Activated CD8-positive, alpha-beta memory T cell treated with anti-CD3 and anti-CD28 coated beads, Interleukin-2, amount 50 U/mL, for 4 hours (primary cell): ENCODE measurements around the gene CBLB.
A peak's percentile ranks its signal among the peaks of the same experiment; 100 is the strongest.
"Not testable (repeated sequence)": the region's sequence is repeated elsewhere in the genome, so short reads cannot be mapped to it uniquely, and the experiment has no call there.

Source experiments
- DNase-seq: peaks from one replicate; pipeline ENCODE4 v3.0.0-alpha.2; 2020

The CBLB gene

GRCh38 chr3:105747060-105747541 lies 121.7 kb downstream of the CBLB start:
- DNase-seq = no peak

GRCh38 chr3:105746231-105746996 lies 122.4 kb downstream of the CBLB start:
- DNase-seq = no peak

DNA sequence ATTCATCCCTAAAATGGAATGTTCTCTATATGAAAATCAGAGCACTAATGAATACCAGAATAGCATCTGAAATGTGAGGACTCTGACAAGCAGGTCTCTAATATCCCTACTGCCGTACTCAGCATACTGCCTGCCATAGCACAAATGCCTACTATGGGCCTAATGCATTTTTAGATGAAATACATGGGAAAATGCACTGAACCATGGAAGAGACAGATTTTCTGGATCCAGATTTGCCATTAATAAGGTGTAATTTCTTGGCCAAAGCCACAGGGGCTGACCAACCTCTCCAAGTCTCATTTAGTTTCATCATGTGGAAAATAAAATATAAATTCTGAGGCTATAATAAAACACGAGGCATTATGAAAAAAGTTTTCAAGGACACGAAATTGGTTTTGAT lies 123.8 kb downstream of the CBLB start:
- no peak for DNase-seq

- DNase-seq = no peak
These were observed 124.6 kb downstream of the CBLB start for GRCh38 chr3:105744202-105744601.

- DNase-seq = no peak
These were observed 135.5 kb downstream of the CBLB start for GRCh38 chr3:105733356-105733755.

DNA sequence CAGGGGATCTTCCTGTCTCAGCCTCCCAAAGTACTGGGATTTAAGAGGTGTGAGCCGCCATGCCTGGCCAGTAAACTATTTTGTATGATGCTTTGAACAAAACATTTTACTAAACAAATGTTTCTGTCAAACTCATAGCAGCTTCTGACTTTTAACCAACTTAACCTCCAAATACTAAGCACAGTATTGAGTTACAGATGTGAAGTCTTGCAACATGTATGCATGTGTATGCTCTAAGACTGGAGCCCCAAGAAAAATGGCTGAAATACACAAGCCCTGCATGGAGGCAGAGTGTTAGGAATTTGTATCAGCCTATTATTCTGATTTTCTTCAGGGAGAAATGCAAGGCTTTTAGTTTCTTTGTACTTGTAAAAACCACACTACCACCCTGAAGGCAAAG lies 137.1 kb downstream of the CBLB start:
- no peak for DNase-seq

DNA sequence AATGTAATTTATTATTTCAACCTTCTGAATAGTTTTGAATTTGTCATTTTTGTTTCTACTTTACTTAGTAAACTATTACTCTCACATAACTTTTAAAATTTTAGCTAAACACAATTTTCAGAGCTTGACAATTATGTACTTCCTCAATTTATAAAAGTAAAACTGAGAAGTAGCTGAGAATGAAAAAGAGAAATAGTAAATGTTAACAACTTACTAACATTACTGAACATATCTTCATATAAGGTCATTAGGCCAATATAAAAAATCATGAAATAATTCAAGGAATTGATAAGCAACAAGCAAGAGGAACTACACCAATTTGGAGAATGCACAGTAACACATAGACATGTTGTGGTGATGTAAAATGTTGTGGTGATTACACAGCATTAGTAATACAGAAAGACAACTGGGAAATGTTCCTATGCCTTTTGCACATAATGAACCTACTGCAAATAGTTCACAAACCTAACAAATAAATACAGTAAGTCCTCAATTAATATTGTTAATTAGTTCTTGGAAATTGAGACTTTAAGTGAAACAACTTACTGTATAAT lies 137.9 kb downstream of the CBLB start:
- no peak for DNase-seq

DNA sequence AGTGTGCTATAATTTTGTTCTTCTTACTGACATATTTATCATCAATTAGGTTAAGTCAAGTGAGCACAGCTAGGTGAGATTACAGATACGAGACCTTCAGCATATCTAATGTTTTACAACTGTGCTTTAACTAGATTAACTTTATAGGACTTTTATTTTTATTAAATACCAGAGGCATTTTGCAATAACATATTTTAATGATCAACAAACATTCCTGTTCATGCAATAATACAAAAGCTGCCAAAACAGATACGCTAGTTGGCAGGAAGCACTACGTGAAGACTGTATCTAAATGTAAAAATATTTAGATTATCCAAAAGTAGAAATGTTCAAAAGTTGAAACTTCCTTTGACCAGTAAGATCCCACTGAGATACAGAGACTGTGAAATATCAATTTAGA lies 139.1 kb downstream of the CBLB start:
- DNase-seq = no peak

DNA sequence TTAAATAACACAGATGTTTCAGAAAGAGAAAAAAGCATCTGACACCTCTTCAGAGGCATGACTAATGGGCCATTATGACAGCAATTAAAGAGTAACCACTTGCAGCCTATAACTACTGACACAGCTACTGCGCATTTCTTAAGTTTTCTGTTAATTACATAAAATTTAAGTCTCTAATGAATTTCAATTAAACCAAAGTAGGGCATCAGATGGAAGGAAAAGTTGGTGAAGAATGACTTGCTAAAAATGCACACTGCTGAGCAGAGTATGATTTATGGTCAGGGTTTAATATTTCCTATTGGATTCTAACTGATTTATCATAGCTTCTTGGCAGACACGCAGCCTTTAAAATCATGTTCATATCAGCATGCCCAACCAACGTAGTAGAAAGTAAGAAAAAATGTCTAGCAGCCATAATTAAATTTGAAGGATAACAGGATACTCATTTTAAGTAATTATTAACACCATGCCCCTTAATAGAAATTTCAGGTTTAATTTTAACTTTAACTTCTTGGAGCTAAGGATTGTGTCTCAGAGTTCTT lies 140.0 kb downstream of the CBLB start:
- no peak for DNase-seq

GRCh38 chr3:105727036-105727435 lies 141.8 kb downstream of the CBLB start:
- DNase-seq = not testable (repeated sequence)

- no peak for DNase-seq
These were observed 145.8 kb downstream of the CBLB start for GRCh38 chr3:105722943-105723556.

DNA sequence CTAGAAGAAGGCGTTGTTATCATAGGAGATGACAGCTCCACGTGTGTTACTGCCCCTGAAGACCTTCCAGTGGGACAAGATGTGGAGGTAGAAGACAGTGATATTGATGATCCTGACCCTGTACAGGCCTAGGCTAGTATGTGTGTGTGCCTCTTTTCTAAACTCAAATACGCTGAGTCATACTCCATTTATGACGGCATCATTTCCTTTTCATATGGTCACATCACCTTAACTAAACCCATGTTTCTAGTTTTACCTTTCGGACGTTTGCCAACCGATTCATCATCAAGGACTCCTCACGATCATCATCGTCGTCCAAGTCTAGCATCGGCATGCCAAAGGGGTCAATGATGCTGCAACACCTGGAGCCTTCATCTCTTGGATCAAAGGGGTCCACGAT lies 149.0 kb downstream of the CBLB start:
- DNase-seq = no peak

GRCh38 chr3:105715372-105715771 lies 153.4 kb downstream of the CBLB start:
- DNase-seq = no peak

DNA sequence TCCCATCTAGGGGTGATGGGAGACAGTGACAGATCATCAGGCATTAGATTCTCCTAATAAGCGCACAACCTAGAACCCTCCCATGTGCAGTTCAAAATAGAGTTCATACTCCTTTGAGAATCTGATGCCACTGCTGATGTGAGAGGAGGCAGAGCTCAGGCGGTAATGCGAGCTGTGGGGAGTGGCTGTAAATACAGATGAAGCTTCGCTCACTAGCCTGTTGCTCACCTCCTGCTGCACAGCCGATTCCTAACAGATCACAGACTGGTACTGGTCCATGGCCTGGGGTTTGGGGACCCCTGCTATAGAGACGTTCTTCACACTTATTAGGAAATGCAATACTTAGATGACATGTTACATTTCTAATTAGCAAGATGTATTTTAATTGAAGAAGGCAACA lies 154.4 kb downstream of the CBLB start:
- DNase-seq = no peak

DNA sequence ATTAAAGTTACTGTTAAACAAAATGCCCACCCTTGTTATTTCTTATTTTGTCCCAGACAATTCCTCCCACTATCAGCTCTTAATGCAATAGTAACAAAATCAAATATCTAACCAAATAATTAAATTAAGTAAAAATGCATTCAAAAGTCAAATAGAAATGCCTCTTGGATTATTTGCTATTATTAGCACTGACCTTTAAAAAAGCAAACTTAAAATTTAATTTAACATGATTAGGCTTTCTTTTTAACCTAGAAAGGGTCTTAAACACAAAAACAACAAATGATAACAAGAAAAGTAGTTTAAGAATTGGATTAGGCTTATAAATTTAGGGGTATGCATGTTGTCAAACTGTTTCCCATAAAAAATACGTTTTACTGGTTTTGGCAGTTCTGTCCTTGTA lies 159.8 kb downstream of the CBLB start:
- no peak for DNase-seq

- no peak for DNase-seq
These were observed 161.8 kb downstream of the CBLB start for GRCh38 chr3:105707009-105707408.

DNA sequence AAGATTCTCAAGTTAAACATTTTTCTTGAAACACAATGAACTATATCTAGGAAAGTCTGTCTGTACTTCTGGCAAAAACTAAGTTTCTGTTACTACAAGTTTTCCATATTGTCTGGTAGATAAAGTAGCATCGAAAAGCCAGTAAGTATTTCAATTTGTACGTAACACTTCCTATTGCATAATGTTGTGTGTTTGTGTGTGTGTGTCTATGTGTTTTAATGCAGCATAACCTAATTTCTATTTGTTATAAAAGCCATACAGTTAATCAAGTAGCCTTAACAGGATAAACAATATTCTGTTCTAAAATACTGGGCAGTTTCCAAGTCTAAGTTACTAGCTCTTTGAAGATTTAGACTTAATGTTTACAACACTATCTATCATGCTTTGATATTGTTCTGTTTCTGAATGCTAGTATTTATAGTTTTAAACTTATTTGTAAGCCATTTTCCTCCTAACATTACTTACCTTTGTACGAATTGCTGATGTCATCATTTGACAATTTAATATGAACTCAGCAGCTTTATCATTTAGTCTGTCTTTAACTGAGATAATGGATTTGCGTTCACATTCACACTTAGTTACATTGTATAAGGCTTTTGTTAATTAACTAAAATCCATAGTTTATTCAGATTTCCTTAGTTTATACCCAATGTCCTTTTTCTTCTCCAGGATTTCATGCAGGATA lies 163.9 kb downstream of the CBLB start:
- no peak for DNase-seq

DNA sequence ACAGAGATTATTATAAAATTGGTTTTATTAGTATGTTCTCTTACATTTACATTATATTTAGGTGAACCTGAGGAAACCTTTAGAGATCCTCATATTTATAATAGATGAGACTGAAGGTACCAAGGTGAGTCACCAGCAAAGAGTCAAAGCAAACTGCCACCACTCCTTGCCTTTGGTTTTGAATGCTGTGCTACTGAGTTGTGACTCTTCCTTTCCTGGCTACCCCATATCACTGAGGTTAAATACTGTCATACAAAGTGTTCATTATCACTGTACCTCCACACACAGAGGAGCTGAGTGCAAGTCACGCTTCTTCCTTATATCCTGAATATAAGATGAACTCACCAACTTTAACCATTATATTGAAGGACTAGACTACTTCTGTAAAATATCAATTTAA lies 168.2 kb downstream of the CBLB start:
- peak; percentile 25 for DNase-seq

DNA sequence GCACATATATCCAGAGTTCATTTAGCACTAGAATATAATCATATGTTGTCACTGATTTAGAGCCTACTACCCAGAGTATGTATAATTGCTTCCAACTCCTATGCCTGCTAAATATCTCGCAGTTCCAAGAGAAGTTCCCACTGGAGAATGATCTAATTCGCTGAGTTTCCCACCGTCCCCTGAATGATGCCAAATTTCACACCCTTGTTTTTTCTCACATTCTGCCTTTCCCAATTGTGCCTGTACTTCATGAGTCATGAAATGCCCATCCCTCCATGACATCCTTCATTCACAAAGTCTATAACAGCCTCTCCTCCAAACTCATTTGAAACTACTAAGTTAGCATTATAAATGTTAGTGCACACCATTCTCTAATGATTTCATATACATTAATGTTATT lies 177.2 kb downstream of the CBLB start:
- DNase-seq = no peak

- no peak for DNase-seq
These were observed 177.8 kb downstream of the CBLB start for GRCh38 chr3:105691053-105691452.

- DNase-seq = no peak
These were observed 180.0 kb downstream of the CBLB start for GRCh38 chr3:105688821-105689220.

- DNase-seq = no peak
These were observed 182.4 kb downstream of the CBLB start for GRCh38 chr3:105686278-105686897.

DNA sequence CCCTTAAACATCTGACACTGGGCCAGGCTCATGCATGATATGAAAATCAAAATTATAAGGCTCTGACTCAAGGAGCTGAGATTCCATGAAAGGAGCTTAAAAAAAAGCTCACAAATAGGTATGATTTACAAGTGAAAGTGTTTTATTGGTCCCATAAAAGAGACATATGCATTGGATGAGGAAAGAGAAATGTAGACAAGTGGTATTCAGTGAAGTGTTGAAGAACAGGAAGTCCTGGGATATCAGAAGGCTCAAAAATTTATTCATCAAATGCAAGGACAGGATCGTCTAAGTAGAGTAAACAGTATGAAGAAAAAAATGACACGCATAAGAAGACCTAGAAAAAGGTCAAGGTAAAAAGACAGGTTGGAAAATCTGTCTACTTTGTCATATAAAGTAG lies 188.9 kb downstream of the CBLB start:
- no peak for DNase-seq
